Right lobe of liver (tissue), 6 donors: ENCODE measurements around the gene FAM163B. TPM values are rescaled to one million over a fixed set of nuclear protein-coding genes. Genes with fewer than 3 reads are reported as not detected.
A peak's percentile ranks its signal among the peaks of the same experiment; 100 is the strongest.

Source experiments
- ATAC-seq, 4 donors: fragments of 200-7000 bp; cut with Tn5 transposase; one replicate each; pipeline ENCODE4 v1.9.1; 2020; ENCODE audit warnings: mild to moderate bottlenecking in 4 of 4, moderate library complexity in 4 of 4
- DNase-seq, 3 donors: peaks; one replicate each; pipeline ENCODE4 v3.0.0-alpha.2; 2020
- H3K27ac ChIP-seq, 3 donors: fragments of 200-600 bp; one replicate each; pipeline ENCODE4 v1.8.0; 2022
- H3K27me3 ChIP-seq, 2 donors: fragments of 200-600 bp; one replicate each; pipeline ENCODE4 v1.8.0; 2022
- H3K36me3 ChIP-seq, 4 donors: fragments of 200-600 bp; sonication (generic) in 1 of 4; one replicate each; pipeline versions ENCODE4 v1.5.1 to v1.8.0; 2017 to 2022; ENCODE audit warnings: control low read depth in 1 of 4
- H3K4me1 ChIP-seq, 4 donors: fragments of 200-600 bp; sonication (generic) in 1 of 4; one replicate each; pipeline versions ENCODE4 v1.5.1 to v1.8.0; 2017 to 2022; ENCODE audit warnings: control low read depth in 1 of 4
- H3K4me3 ChIP-seq, 3 donors: fragments of 200-600 bp; one replicate each; pipeline ENCODE4 v1.8.0; 2022
- H3K9me3 ChIP-seq, 4 donors: fragments of 200-600 bp; sonication (generic) in 1 of 4; one replicate each; pipeline versions ENCODE4 v1.5.1 to v1.8.0; 2017 to 2022; ENCODE audit warnings: control low read depth in 1 of 4
- POLR2A ChIP-seq: fragments of 450-650 bp; IDR thresholded peaks from one replicate; pipeline ENCODE4 v1.6.1; 2017; ENCODE audit warnings: antibody characterized with exemption, mild to moderate bottlenecking
- WGBS: methylation state at CpG from one replicate; pipeline ENCODE4 v1.1.6; 2018; ENCODE audit warnings: low coverage, low lambda C conversion rate; ENCODE audit not compliant: insufficient coverage; ENCODE audit errors: missing lambda C conversion rate; 5-methylcytosine and 5-hydroxymethylcytosine counted together
- intact Hi-C, 2 donors: fragments of 100-400 bp; cut with DNase I; formaldehyde crosslinking; loops; one replicate each; pipeline versions ENCODE4 v1.11.2 to v1.14.1; 2022
- total RNA-seq, 6 experiments: library from RNA; depleted of rRNA in 2 of 6; stranded (reverse); fragments of >200 nt in 2 of 6; fragmentation: NEBNext Ultra II Directional in 3 of 6; extraction: Animal tissue kit (Norgen Biotek cat#: 25700) in 3 of 6; gene quantifications; one replicate each; pipeline versions ENCODE4 v1.1.0 to v1.2.4, GENCODE V29; 2016 to 2023
- TF ChIP-seq, protein P1 (sequence below), 4 donors: fragments of 200-600 bp in 3 of 4; fragments of 450-650 bp in 1 of 4; IDR thresholded peaks; one replicate each; pipeline versions ENCODE4 v1.5.1 to v1.8.0; 2016 to 2022; ENCODE audit warnings: antibody characterized with exemption in 4 of 4, mild to moderate bottlenecking in 2 of 4
- donor health status: DM: no; HTN: yes; CAD: no.
- donor health status: DM: no; HTN: no; CAD: no.
- donor health status: DM: no; HTN: no; CAD: no.
- donor health status: DM: no; HTN: yes; CAD: no.
- donor health status: DM: no; HTN: yes; CAD: no.

Gene FAM163B
- total RNA-seq, 6 experiments from 2014 or later, result 1.6 to 5.8 (median 3.0) TPM

- H3K36me3 ChIP-seq, result no peaks in the 10 kb centered on the region
- no peak overlapping the region for H3K27ac ChIP-seq
- no peak for ATAC-seq
- no peak overlapping the region for H3K4me3 ChIP-seq
- 57% methylated on average over 1 of the region's 3 CpGs for WGBS
- H3K27me3 ChIP-seq, result no peaks in the 10 kb centered on the region
- TF ChIP-seq, protein P1, sequence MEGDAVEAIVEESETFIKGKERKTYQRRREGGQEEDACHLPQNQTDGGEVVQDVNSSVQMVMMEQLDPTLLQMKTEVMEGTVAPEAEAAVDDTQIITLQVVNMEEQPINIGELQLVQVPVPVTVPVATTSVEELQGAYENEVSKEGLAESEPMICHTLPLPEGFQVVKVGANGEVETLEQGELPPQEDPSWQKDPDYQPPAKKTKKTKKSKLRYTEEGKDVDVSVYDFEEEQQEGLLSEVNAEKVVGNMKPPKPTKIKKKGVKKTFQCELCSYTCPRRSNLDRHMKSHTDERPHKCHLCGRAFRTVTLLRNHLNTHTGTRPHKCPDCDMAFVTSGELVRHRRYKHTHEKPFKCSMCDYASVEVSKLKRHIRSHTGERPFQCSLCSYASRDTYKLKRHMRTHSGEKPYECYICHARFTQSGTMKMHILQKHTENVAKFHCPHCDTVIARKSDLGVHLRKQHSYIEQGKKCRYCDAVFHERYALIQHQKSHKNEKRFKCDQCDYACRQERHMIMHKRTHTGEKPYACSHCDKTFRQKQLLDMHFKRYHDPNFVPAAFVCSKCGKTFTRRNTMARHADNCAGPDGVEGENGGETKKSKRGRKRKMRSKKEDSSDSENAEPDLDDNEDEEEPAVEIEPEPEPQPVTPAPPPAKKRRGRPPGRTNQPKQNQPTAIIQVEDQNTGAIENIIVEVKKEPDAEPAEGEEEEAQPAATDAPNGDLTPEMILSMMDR (IDR thresholded peaks at IDR 0.05), result no peak
- no peak for TF ChIP-seq POLR2A
- intact Hi-C loops, result no loop called here
- no peaks in the 10 kb centered on the region for H3K9me3 ChIP-seq
- DNase-seq, result no peak
- H3K4me1 ChIP-seq, result no peaks in the 10 kb centered on the region
Observed at GRCh38 chr9:133577737-133578112, 31.5 kb downstream of the FAM163B start.

- DNase-seq, result no peak
- H3K4me3 ChIP-seq, result no peak overlapping the region
- no peaks in the 10 kb centered on the region for H3K36me3 ChIP-seq
Observed at GRCh38 chr9:133576875-133577736, 32.1 kb downstream of the FAM163B start.

DNA sequence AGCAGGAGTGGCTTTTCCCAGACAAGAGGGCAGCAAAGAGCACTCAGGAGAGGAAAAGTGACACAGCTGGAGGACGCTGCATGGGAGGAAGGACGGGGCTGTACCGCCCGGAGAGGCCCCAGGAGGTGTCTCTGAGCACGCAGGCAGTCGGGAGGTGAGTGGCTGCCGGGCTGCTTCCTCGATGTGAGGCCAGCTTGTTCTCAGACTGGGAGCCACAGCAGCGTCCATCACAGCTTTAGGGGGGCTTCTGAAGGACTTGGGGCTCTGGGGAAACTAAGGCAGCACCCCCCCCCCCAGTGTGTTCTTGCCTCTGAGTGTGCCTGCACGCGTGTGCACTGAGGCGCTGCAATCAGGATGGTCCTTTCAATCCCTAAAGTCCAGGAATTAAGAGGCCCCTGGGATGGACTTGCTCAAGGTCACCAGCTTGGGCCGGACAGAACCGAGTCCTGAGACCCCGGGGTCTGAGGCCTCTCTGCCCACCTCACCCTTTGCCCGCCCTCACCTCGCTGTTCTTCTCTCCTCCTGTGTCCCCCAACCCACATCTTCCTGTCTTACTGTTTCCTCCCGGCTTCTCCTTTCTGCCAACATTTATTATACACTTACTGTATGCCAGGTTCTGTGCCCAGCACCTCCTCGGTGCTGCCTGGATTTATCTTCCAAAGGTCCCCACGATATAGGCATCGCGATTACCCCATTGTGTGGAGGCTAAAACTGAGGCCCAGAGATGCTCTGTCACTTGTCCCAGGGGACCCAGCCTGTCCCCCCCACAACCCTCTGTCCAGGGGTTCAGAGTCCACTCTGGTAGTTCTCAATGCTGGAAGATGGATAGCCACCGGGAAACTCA is 32.9 kb downstream of the FAM163B start:
- Histone ChIP-seq H3K27ac (no peak overlapping the region), H3K36me3 (no peaks in the 10 kb centered on the region), H3K27me3 (no peaks in the 10 kb centered on the region), H3K4me3 (no peak overlapping the region), H3K9me3 (no peaks in the 10 kb centered on the region), H3K4me1 (no peaks in the 10 kb centered on the region)
- ATAC-seq (peak in 1 of 4 donors; percentile 11), DNase-seq (no peak)
- TF ChIP-seq POLR2A, result no peak
- intact Hi-C loops, result no loop called here
- 44% methylated on average over 9 of the region's 23 CpGs for WGBS

More at GRCh38 chr9:133576875-133577736, 32.1 kb downstream of the FAM163B start:
- TF ChIP-seq, protein P1 (IDR thresholded peaks at IDR 0.05), result no peak
- Histone ChIP-seq H3K9me3 (no peaks in the 10 kb centered on the region), H3K27ac (no peak overlapping the region), H3K4me1 (no peaks in the 10 kb centered on the region), H3K27me3 (no peaks in the 10 kb centered on the region)
- peak; percentile 8 to 52 (median 32) for ATAC-seq
- 15% methylated on average over 15 of the region's 34 CpGs for WGBS
- intact Hi-C loops, result no loop called here

- ATAC-seq (no peak), DNase-seq (no peak)
- H3K4me3 ChIP-seq, result no peak overlapping the region
- intact Hi-C loops, result no loop called here
- no peak for TF ChIP-seq POLR2A
- TF ChIP-seq, protein P1 (IDR thresholded peaks at IDR 0.05), result no peak
- H3K9me3 ChIP-seq, result no peaks in the 10 kb centered on the region
- no peaks in the 10 kb centered on the region for H3K36me3 ChIP-seq
- no peak overlapping the region for H3K27ac ChIP-seq
- H3K27me3 ChIP-seq, result no peaks in the 10 kb centered on the region
- no peaks in the 10 kb centered on the region for H3K4me1 ChIP-seq
- WGBS, result 72% methylated on average over 11 of the region's 32 CpGs
Observed at GRCh38 chr9:133575186-133576030, 33.8 kb downstream of the FAM163B start.
